ENCODE data around the gene ADAMTSL1. TPM values are rescaled to one million over a fixed set of nuclear protein-coding genes. Genes with fewer than 3 reads are reported as not detected.

ADAMTSL1 gene
- total RNA-seq, 1 donor from 2014 or later, result not detected

DNA sequence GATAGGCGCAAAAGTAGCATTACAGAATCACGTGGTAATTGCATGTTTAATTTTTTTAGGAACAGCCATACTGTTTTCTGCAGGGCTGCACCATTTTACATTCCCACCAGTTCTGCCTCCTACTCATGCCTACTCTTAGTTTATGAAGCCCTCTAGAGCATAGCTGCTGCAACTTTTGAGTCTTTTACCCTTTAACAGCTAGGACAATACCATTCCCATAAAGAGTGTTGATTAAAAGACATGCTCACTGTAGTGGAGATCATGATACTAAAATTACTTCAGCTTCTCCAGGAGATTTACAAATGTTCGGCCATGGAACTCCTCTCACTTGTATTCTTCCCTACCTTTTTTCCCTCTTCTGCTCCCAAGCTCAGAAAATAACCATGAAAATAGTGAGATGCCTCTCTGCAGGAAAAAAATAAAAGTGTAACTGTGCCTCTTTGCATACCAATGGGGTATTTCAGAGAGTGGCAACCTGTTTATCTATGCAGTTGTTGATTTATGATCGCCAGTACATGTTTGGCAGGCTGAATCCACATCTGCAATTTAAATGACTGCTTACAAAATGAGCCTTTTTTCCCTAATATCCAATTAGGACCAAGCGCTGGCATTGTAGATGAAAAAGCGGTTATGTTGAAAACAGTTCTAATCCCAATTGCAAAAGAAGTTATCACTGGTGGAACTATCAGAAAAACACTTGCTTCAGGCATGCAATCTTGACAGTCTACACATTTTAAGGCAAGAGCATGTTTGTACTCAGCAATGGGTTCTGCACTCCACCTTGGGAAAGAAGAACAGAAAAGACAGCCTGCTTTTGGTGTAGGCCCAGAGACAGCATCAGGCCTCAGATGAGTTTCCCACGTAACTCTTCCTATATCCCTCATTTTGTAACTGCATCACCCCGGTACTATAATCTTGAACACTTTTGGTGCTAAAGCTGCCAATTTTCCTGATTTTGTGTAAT, 131.1 kb downstream of the ADAMTSL1 start:
- intact Hi-C loops (cut with micrococcal nuclease), result no loop called here

DNA sequence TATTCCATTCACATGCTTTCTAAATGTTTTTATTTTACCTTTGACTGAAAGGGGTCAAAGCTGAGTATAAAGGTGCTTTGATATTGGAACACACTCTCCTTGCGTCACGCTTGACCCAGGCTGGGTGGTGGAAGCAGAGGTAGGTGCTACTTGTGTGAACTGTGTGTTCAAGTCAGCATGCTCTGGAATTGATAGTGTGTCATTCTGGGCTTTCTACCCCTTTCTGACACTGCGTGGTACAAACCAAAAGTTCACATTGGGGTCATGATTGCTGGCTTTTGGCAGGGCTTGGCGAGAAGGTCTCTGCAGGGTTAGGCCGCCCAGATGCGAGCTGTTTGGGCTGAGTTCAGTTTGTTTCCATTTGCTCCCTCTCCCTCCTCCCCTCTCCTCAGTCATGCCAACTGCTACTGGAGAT, 131.8 kb downstream of the ADAMTSL1 start:
- intact Hi-C loops (cut with micrococcal nuclease), result no loop called here

DNA sequence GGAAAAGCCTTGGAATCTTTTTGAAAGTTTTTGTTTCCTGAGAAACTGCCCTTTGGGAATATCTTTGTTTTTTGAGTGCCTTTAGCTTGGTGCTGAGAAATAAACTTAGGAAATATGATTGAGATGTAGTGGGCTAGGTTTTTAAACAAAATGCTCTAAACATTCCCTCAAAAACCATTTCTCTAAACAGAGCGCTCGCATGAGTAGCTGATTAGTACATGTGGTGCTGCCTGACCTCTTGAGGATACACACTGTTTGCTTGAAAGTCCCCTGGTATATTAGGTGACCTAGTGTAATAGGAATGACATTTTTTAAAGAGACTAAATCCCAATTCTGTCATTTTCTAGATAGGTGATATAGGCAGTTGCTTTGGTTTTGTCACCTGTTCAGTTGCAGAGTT, 132.3 kb downstream of the ADAMTSL1 start:
- intact Hi-C loops (cut with micrococcal nuclease), result no loop called here

DNA sequence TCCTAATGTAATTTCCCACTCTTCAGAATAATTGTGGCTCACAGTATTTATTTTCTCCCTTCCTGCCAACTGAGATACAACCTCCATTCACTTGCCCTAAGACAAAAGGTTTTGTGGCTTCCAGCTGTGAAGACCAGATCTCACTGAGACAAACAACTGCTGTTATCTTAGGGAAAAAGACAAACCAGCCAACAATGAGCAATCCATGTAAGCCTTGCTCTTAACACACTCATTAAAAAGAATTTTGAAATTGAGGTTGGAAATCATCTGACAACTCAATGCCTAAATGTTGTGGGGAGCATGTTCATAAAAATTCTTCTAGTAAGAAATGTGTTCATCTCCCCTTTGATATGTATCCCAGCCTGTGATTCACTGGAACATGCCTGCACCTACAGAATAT, 132.9 kb downstream of the ADAMTSL1 start:
- intact Hi-C loops (cut with micrococcal nuclease), result no loop called here

DNA sequence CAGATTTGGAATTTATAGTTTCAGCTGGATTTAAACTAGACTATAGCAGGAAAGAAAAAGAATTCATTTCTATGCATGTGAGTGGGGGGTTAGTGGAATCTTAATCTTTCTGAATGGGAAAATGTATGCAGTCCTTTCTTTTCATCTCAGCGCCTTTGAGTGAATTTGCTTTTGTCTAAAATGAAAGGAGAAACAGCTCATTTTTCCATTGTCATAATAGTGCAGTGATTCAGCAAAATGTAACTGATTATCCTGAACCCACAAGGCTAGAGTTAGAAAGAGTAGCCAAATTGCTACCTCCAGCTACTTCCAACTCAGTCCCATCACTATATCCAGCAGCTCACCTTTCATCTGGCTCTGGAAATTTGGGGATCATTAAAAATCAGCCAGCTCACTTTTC, 134.4 kb downstream of the ADAMTSL1 start:
- intact Hi-C loops (cut with micrococcal nuclease), result no loop called here

DNA sequence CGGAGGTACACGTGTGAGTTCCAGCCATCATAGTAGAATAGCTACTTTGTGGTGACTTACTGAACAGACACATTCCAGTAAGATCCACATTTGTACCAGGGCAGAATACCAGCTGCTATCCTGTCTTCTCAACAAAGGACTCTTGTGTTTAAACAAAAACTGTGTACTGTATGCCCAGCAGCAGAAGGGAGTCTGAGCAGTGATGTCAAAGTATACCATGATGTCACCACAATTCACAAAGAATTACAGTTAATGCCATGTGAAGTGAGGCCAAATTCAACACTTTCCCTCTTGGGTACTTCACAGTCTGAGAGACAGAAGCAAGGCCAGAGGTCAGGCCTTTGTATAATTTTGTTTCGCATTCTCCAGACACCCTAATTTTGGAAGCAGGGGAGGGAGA, 137.0 kb downstream of the ADAMTSL1 start:
- intact Hi-C loops (cut with micrococcal nuclease), result no loop called here

DNA sequence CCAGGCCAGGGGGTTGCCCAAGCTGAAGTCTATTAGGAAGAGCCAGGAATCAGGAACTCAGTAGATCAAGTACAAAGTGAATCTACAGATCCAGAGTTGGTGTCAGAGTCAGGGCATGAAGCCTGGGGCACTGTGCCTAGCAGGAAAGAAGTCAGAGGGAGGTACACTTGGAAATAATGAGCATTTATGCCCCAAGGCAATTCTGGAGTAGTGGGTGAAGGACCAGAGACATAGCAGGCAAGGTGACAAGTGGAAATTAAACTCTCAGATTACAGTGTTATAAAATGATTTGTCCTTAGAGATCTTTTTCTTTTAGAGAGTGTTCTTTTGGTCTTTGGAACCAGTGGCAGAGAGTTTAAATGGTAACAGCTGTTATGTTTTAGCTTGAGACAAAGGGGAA, 138.0 kb downstream of the ADAMTSL1 start:
- intact Hi-C loops (cut with micrococcal nuclease), result no loop called here

DNA sequence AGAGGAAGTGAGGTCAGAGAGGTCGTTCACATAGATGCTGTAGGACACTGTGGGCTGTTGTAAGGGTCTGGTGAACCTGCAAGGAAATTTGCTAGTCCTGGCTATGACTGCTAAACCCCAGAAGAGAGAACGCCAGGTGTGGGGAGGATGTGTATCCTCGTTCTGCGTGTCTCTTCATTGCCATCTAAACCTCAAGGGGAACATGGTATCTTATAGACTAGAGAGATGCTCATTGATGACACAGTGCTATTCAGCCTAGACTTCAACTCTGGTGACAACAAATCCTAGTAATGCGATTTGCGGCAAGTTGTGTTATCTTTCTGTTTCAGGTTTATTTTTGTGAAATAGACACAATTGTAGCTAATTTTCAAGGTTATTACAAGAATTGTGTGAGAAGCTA, 140.2 kb downstream of the ADAMTSL1 start:
- intact Hi-C loops (cut with micrococcal nuclease), result no loop called here

DNA sequence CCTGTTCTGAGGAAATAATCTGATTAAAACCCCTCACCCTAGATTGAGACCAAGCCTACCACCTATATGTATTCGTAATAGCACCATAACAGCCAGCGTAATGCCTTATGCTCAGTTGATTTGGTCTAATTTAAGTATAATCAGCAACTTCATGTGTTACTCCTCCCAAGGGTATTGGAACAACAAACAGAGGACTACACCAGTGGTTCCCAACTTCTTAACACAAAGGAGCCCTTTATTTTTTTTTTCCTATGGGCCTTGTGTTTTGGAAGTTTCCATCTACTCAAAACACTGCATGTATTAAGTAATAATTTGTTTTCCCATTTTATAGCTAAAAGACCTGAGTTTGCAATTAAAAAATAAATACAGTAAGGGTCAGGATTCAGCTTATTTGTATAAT, 140.7 kb downstream of the ADAMTSL1 start:
- intact Hi-C loops (cut with micrococcal nuclease), result no loop called here

DNA sequence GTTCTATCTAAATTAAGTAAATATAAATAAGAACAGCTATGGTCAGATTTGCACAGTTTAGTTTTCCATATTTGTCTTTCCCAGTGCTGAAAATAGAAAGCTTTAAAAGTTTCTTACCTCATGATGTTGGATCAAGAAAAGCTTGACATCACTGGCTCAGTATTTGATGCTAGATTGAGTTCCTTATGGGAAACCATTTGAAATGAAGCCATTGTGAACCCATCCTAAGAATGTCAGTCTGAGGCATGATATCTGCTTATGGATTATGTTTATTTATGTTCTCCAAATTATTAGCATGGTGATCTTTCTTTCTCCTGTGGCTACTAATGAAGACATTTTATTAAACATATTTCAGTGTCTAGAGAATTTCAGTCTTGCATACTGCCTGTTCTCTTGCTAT, 143.0 kb downstream of the ADAMTSL1 start:
- intact Hi-C loops (cut with micrococcal nuclease), result no loop called here

DNA sequence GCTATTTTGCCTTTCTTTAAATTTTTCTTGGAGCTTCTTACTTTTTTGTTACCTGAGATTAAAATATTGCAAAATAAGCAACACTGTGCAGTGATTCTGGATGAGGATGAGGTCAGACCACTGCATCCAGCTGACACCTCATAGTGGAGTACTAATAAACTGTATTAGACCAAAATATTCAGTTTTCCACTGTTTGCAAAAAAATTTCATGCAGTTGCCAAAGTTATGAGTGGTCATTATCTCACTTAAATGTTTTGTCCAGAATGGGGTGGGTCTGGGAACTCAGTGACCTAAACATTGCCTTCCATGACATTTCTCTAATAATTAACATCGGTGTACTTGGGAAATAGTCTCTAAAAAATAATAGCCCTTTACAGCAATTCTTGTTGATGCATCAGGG, 143.8 kb downstream of the ADAMTSL1 start:
- intact Hi-C loops (cut with micrococcal nuclease), result no loop called here

DNA sequence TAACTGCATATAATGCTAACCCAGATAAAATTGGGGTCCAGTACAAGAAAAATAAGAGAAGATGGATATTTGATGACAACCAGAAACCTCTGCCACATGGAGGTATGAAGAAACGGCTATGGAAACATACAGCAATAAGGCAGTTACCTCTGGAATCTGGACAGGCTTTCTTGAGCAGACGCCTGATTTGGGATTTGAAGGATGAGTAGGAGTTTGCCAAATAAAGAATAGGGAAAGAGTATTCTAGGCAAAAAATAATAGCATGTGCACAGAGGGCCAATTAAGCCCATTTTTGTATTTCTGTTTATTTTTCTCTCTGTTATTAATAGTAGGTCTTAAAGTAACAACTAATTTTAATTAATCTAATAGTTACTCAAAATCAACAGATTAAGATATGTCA, 144.9 kb downstream of the ADAMTSL1 start:
- intact Hi-C loops (cut with micrococcal nuclease), result no loop called here

DNA sequence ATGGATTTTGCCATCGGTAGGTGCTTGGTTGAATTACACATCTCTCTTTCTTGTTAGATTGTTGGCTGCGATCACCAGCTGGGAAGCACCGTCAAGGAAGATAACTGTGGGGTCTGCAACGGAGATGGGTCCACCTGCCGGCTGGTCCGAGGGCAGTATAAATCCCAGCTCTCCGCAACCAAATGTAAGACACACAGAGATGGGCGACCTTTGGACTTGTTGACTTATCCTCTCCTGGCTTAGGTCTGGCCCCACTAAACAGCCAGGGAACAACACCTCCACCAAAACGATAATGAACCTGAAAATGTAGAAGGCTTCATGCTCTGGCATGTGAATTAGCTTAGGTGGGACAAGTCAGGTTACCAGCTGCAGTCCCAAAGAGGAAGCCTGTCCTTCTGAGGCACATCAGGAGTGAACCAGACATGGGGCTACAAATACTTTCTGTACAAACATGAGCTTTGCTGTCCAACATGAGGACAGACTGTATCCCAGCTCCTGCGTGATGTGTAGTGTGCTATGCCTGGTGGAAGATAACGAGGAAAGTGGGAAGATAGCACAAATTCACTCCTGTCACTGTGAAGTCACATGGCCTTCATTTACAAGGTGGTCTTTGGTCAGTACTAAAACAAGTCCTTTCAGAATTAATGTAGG, 148.4 kb downstream of the ADAMTSL1 start:
- intact Hi-C loops (cut with micrococcal nuclease), result no loop called here

DNA sequence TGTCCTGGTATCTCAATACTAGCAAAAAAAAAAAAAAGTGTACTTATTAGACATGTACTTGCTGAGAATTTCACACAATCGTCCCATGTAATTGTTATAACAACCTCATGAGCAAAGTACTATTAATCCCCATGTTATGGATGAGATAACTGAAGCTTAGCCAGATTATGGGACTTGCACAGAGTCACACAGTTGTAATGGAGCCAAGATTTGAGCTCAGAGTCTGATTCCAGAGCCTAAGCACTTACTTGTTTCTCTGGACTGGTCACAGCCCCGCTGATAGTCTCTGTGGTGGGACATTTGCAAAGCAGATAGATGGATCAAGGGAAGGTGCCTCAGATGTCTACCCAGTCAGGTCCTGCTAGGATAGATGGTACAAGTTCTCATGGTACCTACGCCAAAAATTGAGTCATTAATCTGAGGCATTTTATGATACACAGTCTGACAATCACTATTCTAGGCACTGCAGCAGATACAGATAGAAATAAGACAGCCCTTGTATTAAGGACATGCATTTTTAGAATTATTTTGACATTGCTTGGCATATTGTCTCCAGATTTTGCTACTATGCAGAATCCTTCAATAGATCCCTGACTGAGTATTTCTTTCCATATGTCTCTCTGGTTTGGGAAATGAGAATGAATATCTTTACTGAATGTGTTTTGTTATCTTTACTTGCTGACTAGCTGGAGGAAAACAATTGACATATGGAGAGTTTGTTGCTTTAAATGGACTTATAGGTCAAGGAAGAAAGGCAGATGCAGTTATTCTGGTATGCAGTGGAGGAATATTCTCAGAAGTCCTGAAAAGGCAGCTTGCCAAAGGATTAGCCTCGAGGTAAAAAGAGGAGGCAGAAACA, 149.5 kb downstream of the ADAMTSL1 start:
- intact Hi-C loops (cut with micrococcal nuclease), result no loop called here

DNA sequence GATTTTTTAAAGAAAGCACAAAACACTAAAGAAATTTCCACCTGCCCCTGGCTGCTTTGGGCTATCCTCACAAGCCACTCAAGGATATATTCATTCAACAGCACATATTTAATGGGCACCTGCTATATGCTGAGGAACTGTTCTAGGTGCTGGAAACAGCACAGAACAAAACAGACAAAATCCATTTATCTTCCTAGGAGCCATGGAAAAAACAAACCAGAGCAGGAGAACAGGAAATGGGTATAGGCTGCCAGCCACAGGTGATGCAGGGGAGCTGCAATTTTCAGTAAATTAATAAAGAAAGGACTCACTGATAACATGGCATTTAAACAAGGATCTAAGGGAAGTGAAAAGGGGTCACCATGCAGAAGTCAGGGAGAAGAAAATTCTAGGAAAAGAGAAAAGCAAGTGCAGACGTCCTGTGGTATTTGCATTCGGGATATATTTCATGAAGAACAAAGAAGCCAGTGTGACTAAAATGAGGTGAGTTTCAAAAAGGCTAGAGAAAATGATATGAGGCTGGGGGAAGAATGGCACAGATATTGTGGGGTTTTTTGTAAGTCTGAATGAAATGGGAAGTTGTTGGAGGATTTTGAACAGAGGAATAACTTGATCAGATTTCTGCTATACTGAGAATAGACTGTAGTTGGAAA, 152.2 kb downstream of the ADAMTSL1 start:
- intact Hi-C loops (cut with micrococcal nuclease), result no loop called here

DNA sequence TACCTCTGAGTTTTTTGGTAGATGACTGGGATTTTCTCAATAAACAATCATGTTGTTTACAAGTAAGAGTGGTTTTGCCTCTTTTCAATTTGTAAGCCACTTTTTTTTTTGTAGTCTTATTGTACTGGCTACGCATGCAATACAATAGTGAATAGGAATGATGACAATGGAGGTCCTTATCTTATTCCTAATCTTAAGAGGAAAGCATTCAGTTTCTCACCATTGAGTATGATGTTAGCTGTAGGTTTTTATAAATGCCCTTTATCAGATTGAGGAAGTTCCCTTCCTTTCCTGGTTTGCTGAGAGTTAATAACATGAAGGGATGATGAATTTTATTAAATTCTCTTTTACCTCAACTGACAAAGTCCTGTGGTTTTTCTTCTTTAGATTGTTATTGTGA, 155.2 kb downstream of the ADAMTSL1 start:
- intact Hi-C loops (cut with micrococcal nuclease), result no loop called here

DNA sequence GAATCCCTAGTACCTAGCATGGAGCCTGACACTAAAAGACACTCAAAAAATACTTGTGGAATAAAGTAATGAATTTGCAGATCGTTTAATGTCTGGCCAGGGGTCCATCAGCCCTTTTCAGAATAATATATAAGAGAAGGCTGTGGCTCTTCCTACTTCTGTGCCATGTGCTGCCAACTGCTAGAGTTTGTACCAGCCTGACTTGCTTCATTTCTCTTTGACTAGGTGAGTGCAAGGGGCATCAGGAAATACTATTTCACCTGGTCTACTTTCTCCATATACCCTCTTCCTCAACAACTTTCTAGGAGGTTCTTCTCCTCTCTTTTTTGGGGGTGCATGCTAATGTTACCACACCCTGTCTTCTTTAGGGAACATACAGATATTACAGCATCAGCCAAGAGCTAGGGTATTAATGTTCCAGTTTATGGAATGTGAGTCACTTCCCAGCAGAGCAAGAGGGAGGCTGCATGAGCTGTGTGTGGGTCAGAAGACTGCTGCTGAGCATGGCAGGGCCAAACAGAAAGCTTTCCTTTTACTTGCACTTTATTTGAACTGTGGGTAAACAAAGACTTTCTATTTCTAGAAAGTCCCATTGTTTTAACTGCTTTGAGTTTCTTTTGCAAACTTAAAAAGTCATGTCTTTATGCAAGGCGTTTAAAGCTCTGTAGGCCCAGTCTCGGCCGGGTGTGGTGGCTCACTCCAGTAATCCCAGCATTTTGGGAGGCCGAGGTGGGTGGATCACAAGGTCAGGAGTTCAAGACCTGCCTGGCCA, 158.9 kb downstream of the ADAMTSL1 start:
- intact Hi-C loops (cut with micrococcal nuclease), result no loop called here

DNA sequence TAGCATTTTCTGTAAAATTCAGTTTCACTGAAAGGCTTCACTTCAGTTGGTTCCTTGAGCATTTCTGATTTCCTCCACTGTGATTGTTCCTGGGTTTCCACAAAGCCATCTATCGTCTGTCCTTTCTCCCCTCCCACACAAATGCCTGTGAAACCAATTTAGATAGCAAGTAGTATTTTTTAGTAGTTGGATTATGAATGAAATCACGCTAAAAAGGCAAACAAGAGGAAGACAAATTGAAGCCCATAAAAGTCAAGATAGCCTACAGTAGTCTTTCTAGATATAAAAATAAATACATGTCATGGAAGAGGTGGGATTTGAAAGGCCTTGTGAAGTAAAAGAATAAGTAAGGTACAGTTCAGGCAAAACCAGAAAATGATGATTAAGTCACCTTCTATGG, 162.8 kb downstream of the ADAMTSL1 start:
- intact Hi-C loops (cut with micrococcal nuclease), result no loop called here

DNA sequence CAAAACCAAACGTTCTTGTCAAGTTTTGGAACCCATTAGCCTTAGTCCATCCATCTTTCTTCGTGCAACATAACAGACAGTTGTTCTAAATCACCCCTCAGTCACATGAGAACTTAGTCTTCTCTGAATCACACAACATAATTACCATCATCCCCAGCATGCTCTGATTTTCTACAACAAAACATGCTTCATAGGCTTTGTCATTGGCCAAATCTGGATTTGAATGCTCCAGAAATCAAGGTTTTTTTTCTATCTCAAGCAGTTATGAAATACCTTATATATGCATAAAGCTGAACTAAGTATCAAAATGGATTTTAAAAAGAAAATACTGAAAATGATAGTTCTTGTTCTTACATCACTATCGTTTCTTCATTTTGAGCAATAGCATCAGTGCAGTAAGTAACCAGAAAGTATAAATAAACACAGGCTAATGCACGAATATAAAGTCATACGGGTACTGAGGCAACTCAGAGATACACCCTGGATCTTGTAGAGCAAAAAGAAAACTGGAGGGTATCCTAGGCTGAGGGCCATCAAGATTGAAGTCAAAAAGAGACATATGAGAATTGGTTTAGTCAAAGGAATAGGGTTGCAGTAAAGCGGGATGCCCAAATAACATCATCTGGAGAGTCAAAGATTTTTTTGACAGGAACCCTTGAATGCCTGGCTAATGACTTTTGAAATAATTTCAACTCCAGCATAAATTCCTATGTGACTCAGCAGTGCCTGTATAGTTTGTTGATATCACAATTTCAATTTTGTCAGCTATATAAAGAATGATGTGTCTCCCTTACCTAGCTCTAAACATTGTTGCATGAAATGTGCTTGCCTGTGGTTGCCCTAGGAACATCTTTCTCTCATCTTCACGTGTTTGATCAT, 164.7 kb downstream of the ADAMTSL1 start:
- intact Hi-C loops (cut with micrococcal nuclease), result no loop called here

DNA sequence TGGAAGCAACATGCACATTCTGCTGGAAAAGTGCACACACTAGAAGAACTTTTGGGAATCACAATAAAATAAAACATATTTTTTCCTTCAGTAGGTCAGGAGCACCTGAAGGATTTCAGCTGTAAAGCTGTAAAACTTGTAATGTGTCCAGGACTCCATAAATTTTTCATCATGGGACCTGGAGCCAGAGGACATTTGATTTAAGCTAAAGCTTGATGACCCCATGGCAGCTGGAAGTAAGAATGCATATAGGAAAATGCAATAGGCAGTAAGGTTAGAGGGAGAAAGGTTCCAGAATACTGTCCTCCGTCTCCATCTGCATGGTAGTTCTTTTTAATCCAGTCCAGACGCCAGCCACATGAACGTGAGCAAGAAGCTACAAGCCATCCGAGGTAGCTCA, 166.0 kb downstream of the ADAMTSL1 start:
- intact Hi-C loops (cut with micrococcal nuclease), result no loop called here
